HepG2 (cell line): ENCODE measurements around the gene PLAGL2.

Experiments
- FOXP1 ChIP-seq, 2 experiments: fragments of 450-650 bp in 1 of 2; IDR thresholded peaks; 2 replicates each; pipeline ENCODE4 v1.6.1; 2017 to 2018; ENCODE audit warnings: antibody characterized with exemption in 1 of 2
- GTF3A ChIP-seq: sonication (generic); formaldehyde crosslinking; conservative IDR thresholded peaks from 2 replicates; pipeline ENCODE4 v1.4.0; 2020; ENCODE audit warnings: mild to moderate bottlenecking, missing genetic modification reagents
- JUNB ChIP-seq: sonication (generic); formaldehyde crosslinking; IDR thresholded peaks from 2 replicates; pipeline ENCODE4 v1.8.0; 2022; ENCODE audit warnings: missing genetic modification reagents, mild to moderate bottlenecking, borderline replicate concordance
- SP2 ChIP-seq: sonication (generic); formaldehyde crosslinking; IDR thresholded peaks from 2 replicates; pipeline ENCODE4 v1.5.1; 2020; ENCODE audit warnings: mild to moderate bottlenecking, missing genetic modification reagents
- ZNF644 ChIP-seq: IDR thresholded peaks from 2 replicates; pipeline ENCODE4 v1.6.1; 2016; ENCODE audit warnings: low read depth
- TF ChIP-seq, protein P1 (sequence below): sonication (generic); formaldehyde crosslinking; IDR thresholded peaks from 2 replicates; pipeline ENCODE4 v1.5.0; 2020; ENCODE audit warnings: mild to moderate bottlenecking, missing genetic modification reagents, moderate library complexity

DNA sequence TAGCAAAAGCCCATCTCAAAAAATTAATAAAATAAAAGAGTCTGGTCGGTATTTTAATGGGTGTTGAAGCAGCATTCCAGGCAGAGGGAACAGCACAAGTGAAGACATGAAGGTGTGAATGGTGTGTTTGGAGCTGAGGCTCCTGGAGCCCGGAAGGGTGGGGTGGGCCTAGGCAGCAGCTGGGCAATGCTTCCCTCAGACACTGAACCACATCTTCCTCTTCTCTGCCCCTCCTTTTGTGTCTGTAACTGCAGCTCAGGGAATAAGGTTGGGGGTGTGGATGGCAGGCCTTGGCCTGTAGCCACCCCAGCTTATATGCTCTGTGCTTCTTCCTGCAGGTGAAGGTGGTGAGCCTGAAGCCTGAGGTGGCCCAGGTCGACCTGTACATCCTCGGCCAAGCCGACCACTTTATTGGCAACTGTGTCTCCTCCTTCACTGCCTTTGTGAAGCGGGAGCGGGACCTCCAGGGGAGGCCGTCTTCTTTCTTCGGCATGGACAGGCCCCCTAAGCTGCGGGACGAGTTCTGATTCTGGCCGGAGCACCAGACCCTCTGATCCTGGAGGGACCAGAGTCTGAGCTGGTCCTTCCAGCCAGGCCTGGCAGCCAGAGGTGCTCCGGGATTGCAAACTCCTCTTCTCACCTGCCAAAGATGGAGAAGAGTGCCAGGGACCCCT lies 26.7 kb upstream of the PLAGL2 start:
- TF ChIP-seq, protein P1, sequence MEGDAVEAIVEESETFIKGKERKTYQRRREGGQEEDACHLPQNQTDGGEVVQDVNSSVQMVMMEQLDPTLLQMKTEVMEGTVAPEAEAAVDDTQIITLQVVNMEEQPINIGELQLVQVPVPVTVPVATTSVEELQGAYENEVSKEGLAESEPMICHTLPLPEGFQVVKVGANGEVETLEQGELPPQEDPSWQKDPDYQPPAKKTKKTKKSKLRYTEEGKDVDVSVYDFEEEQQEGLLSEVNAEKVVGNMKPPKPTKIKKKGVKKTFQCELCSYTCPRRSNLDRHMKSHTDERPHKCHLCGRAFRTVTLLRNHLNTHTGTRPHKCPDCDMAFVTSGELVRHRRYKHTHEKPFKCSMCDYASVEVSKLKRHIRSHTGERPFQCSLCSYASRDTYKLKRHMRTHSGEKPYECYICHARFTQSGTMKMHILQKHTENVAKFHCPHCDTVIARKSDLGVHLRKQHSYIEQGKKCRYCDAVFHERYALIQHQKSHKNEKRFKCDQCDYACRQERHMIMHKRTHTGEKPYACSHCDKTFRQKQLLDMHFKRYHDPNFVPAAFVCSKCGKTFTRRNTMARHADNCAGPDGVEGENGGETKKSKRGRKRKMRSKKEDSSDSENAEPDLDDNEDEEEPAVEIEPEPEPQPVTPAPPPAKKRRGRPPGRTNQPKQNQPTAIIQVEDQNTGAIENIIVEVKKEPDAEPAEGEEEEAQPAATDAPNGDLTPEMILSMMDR (CRISPR knock-in tag), result no peak
- no peak for TF ChIP-seq SP2
- TF ChIP-seq GTF3A (CRISPR knock-in tag), result no peak
- no peak for TF ChIP-seq FOXP1 (IDR thresholded peaks at IDR 0.05)
- TF ChIP-seq FOXP1 (CRISPR knock-in tag; IDR thresholded peaks at IDR 0.05), result no peak
- TF ChIP-seq ZNF644 (CRISPR knock-in tag), result no peak
- no peak for TF ChIP-seq JUNB (CRISPR knock-in tag)
